B cell (primary cell): Measurements from ENCODE around the gene LAMA3. TPM values are rescaled to one million over a fixed set of nuclear protein-coding genes. Genes with fewer than 3 reads are reported as not detected.

Source experiments
- ATAC-seq: fragments of 200-7000 bp; cut with Tn5 transposase; one replicate; pipeline ENCODE4 v1.10.0; 2021; ENCODE audit warnings: low read depth, mild to moderate bottlenecking, moderate number of reproducible peaks, moderate library complexity
- CTCF ChIA-PET: fragments of 350-600 bp; sonication (Branson Sonifier 250); formaldehyde crosslinking; loops from one replicate; lab custom pipeline; 2021; ENCODE audit warnings: antibody characterized with exemption, inconsistent platforms; lab: Charles Lee
- POLR2A ChIA-PET: fragments of 350-600 bp; sonication (Branson Sonifier 250); formaldehyde crosslinking; loops from one replicate; lab custom pipeline; 2021; ENCODE audit warnings: antibody characterized with exemption; lab: Charles Lee
- DNase-seq: peaks from one replicate; pipeline ENCODE4 v3.0.0; 2013
- H2AFZ ChIP-seq: 2 replicates; pipeline ENCODE4 v1.6.1; 2012; ENCODE audit warnings: mild to moderate bottlenecking, low read depth, low read length; ENCODE audit not compliant: insufficient read depth, poor library complexity, severe bottlenecking
- H3K27ac ChIP-seq, 2 donors: 1 replicate in 1 of 2; 2 replicates in 1 of 2; pipeline ENCODE4 v1.5.1; 2012 to 2013; ENCODE audit warnings: low read length in 2 of 2, mild to moderate bottlenecking in 2 of 2, moderate library complexity in 1 of 2
- H3K27me3 ChIP-seq, 4 experiments: fragments of 200-600 bp in 1 of 4; sonication (generic) in 1 of 4; replicated peaks in 1 of 4; 1 replicate in 2 of 4; 2 replicates in 2 of 4; pipeline versions ENCODE4 v1.6.1 to v1.7.0; 2013 to 2016; ENCODE audit warnings: low read length in 3 of 4, mild to moderate bottlenecking in 2 of 4, mixed read lengths in 1 of 4, moderate library complexity in 1 of 4; ENCODE audit not compliant: insufficient read depth in 4 of 4, control insufficient read depth in 3 of 4; ENCODE audit errors: control extremely low read depth in 1 of 4
- H3K36me3 ChIP-seq, 2 experiments: replicated peaks in 1 of 2; 1 replicate in 1 of 2; 2 replicates in 1 of 2; pipeline versions ENCODE4 v1.6.1 to v1.7.1; 2013; ENCODE audit warnings: low read length in 1 of 2; ENCODE audit not compliant: insufficient read depth in 2 of 2, control insufficient read depth in 1 of 2; ENCODE audit errors: control extremely low read depth in 1 of 2, extremely low read depth in 1 of 2
- H3K4me1 ChIP-seq, 2 donors: fragments of 200-600 bp in 1 of 2; sonication (generic) in 1 of 2; 1 replicate in 1 of 2; 2 replicates in 1 of 2; pipeline versions ENCODE4 v1.5.1 to v1.6.1; 2013 to 2017; ENCODE audit warnings: low read length in 2 of 2; ENCODE audit not compliant: control insufficient read depth in 2 of 2, insufficient read depth in 2 of 2
- H3K4me2 ChIP-seq: replicated peaks from 2 replicates; pipeline ENCODE3; 2012; ENCODE audit warnings: mild to moderate bottlenecking, low read depth, low read length; ENCODE audit not compliant: poor library complexity, severe bottlenecking
- H3K4me3 ChIP-seq, 5 experiments: fragments of 200-600 bp in 1 of 5; sonication (generic) in 1 of 5; 1 replicate in 3 of 5; 2 replicates in 2 of 5; pipeline versions ENCODE4 v1.5.1 to v1.7.0; 2011 to 2016; ENCODE audit warnings: low read length in 4 of 5, mild to moderate bottlenecking in 4 of 5, low read depth in 2 of 5, control low read depth in 1 of 5, moderate library complexity in 1 of 5; ENCODE audit not compliant: insufficient read depth in 1 of 5; ENCODE audit errors: control extremely low read depth in 1 of 5, extremely low read depth in 1 of 5
- H3K79me2 ChIP-seq: fragments of 200-600 bp; sonication (generic); one replicate; pipeline ENCODE4 v1.6.0; 2016; ENCODE audit warnings: low read length; ENCODE audit not compliant: control insufficient read depth, insufficient read depth
- H3K9ac ChIP-seq: fragments of 200-600 bp; sonication (generic); 2 replicates; pipeline ENCODE4 v1.6.1; 2017; ENCODE audit warnings: mild to moderate bottlenecking, low read length, moderate library complexity
- H3K9me3 ChIP-seq, 3 donors: one replicate each; pipeline versions ENCODE4 v1.6.1 to v1.7.1; 2013; ENCODE audit warnings: low read length in 2 of 3; ENCODE audit not compliant: control insufficient read depth in 2 of 3, insufficient read depth in 1 of 3; ENCODE audit errors: control extremely low read depth in 1 of 3
- H4K20me1 ChIP-seq: 2 replicates; pipeline ENCODE4 v1.6.0; 2012; ENCODE audit warnings: mild to moderate bottlenecking, low read length; ENCODE audit not compliant: insufficient read depth, control insufficient read depth, poor library complexity, severe bottlenecking
- H3K27ac Mint-ChIP-seq: one replicate; pipeline ENCODE4 v1.8.0; 2021; ENCODE audit warnings: mixed read lengths
- H3K27me3 Mint-ChIP-seq: one replicate; pipeline ENCODE4 v1.8.0; 2021; ENCODE audit warnings: mixed read lengths
- H3K4me1 Mint-ChIP-seq: one replicate; pipeline ENCODE4 v1.8.0; 2021; ENCODE audit warnings: mixed read lengths
- H3K4me3 Mint-ChIP-seq: one replicate; pipeline ENCODE4 v1.8.0; 2021; ENCODE audit warnings: mixed read lengths
- H3K9me3 Mint-ChIP-seq: one replicate; pipeline ENCODE4 v1.8.0; 2022; ENCODE audit warnings: mixed read lengths; ENCODE audit not compliant: insufficient read depth
- CTCF ChIP-seq: fragments of 200-600 bp; IDR thresholded peaks from one replicate; pipeline ENCODE4 v1.8.0; 2022; ENCODE audit warnings: antibody characterized with exemption, mild to moderate bottlenecking
- EZH2 ChIP-seq: IDR thresholded peaks from 2 replicates; pipeline ENCODE4 v1.6.1; 2012; ENCODE audit warnings: borderline replicate concordance, low read depth, mild to moderate bottlenecking, moderate library complexity, low read length; ENCODE audit not compliant: insufficient read depth, poor library complexity, severe bottlenecking
- WGBS: methylation state at CpG from one replicate; pipeline ENCODE4 v1.1.5; 2013; ENCODE audit warnings: missing lambda C conversion rate; ENCODE audit not compliant: insufficient coverage; 5-methylcytosine and 5-hydroxymethylcytosine counted together
- intact Hi-C: fragments of 100-400 bp; cut with micrococcal nuclease; formaldehyde crosslinking; loops from one replicate; pipeline ENCODE4 v1.10.0; 2022
- polyA plus RNA-seq: library from polyadenylated mRNA; depleted of rRNA; stranded (reverse); fragments of >200 nt; gene quantifications from 2 replicates; pipeline ENCODE4 v1.2.3, GENCODE V29; 2012
- total RNA-seq, 2 donors: library from RNA; stranded (reverse); fragments of 120-200 nt in 1 of 2; gene quantifications; 1 replicate in 1 of 2; 2 replicates in 1 of 2; pipeline versions ENCODE4 v1.2.3 to v1.2.4, GENCODE V29; 2013 to 2022

The LAMA3 gene
- total and polyA plus RNA-seq, 2 donors (not counting 1 experiment from before 2014, with no cell fraction given), result 0.03 to 0.32 TPM

GRCh38 chr18:23912356-23912755 is 223.1 kb downstream of the LAMA3 start:
- H3K9me3 Mint-ChIP-seq, result no peaks in the 10 kb centered on the region
- H3K27ac Mint-ChIP-seq, result no peak overlapping the region
- H3K36me3 ChIP-seq, result no peaks in the 10 kb centered on the region
- no peaks in the 10 kb centered on the region for H3K27me3 ChIP-seq
- 83% methylated on average over 2 of the region's 3 CpGs for WGBS
- H3K27me3 Mint-ChIP-seq, result no peaks in the 10 kb centered on the region
- no peak overlapping the region for H3K27ac ChIP-seq
- no peak overlapping the region for H3K9ac ChIP-seq
- no peaks in the 10 kb centered on the region for H3K9me3 ChIP-seq
- intact Hi-C loops, result no loop called here
- H3K4me3 ChIP-seq, result no peak overlapping the region
- H3K4me2 ChIP-seq, result no peak overlapping the region
- ChIA-PET CTCF (interaction anchor here (1.3 kb wide), 1 partner anchor 103 kb away, joined by 3 read pairs; no protein-coding TSS in a partner anchor), POLR2A (no interaction called here)
- no peaks in the 10 kb centered on the region for H3K4me1 ChIP-seq
- TF ChIP-seq EZH2 (no peak), CTCF (no peak)
- DNase-seq (no peak), ATAC-seq (no peak)
- no peaks in the 10 kb centered on the region for H4K20me1 ChIP-seq
- H3K4me1 Mint-ChIP-seq, result peaks cover 4% of the 10 kb centered on the region
- no peak overlapping the region for H2AFZ ChIP-seq
- no peak overlapping the region for H3K4me3 Mint-ChIP-seq
- no peaks in the 10 kb centered on the region for H3K79me2 ChIP-seq

- no peak overlapping the region for H3K27ac ChIP-seq
- no peaks in the 10 kb centered on the region for H4K20me1 ChIP-seq
- DNase-seq (no peak), ATAC-seq (no peak)
- Mint-ChIP-seq H3K4me1 (no peaks in the 10 kb centered on the region), H3K27me3 (peaks cover 15% of the 10 kb centered on the region), H3K4me3 (no peak overlapping the region), H3K27ac (no peak overlapping the region), H3K9me3 (no peaks in the 10 kb centered on the region)
- H2AFZ ChIP-seq, result no peak overlapping the region
- no peak overlapping the region for H3K4me2 ChIP-seq
- CTCF ChIA-PET, result interaction anchor here (0.5 to 3.9 kb wide), 3 partner anchors 19 to 294 kb away, joined by 3 to 27 read pairs (median 3); no protein-coding TSS in a partner anchor
- no peak overlapping the region for H3K9ac ChIP-seq
- no peaks in the 10 kb centered on the region for H3K79me2 ChIP-seq
- H3K9me3 ChIP-seq, result no peaks in the 10 kb centered on the region
- POLR2A ChIA-PET, result no interaction called here
- H3K4me3 ChIP-seq, result no peak overlapping the region
- peaks cover 0 to 6% of the 10 kb centered on the region in 2 donors for H3K4me1 ChIP-seq
- WGBS, result no CpG with 5 or more reads among the region's 4 CpGs
- H3K36me3 ChIP-seq, result no peaks in the 10 kb centered on the region
- H3K27me3 ChIP-seq, result no peaks in the 10 kb centered on the region
- intact Hi-C loops, result no loop called here
- TF ChIP-seq EZH2 (no peak), CTCF (no peak)
Observed at GRCh38 chr18:23916338-23916737, 227.1 kb downstream of the LAMA3 start.
